Measurements from ENCODE around the gene FANCF.

GRCh38 chr11:22635689-22636088, 10.1 kb upstream of the FANCF start:
- TF ChIP-seq POLR2AphosphoS5 (IDR thresholded peaks at IDR 0.05) (no peak), CTCF (IDR thresholded peaks at IDR 0.05) (no peak), EP300 (IDR thresholded peaks at IDR 0.05) (no peak), POLR2A (IDR thresholded peaks at IDR 0.05) (no peak)

Data from sigmoid colon (tissue), 4 donors.